NCI-H2107 treated with DMSO at 0.1 percent for 48 hours (cell line): Measurements from ENCODE around the gene RHOT2.

Experiments
- DNase-seq: peaks from one replicate; lab custom pipeline; 2025; ENCODE audit not compliant: unreplicated experiment; lab: John Stamatoyannopoulos, UW

RHOT2 gene

GRCh38 chr16:647173-647902 lies 20.6 kb upstream of the RHOT2 start:
- no peak for DNase-seq

GRCh38 chr16:648071-648780 lies 19.7 kb upstream of the RHOT2 start:
- DNase-seq: peak; percentile 13

- DNase-seq: peak; percentile 78
These were observed 18.9 kb upstream of the RHOT2 start, which contains the start of gene WDR90 for GRCh38 chr16:648781-649589. WDR90 (plus strand) TSS chr16:649365; CDS start chr16:649417, 52 bp downstream.

GRCh38 chr16:649631-650030 lies 18.3 kb upstream of the RHOT2 start:
- DNase-seq: no peak

GRCh38 chr16:651844-652243 lies 16.1 kb upstream of the RHOT2 start:
- DNase-seq: no peak

GRCh38 chr16:652454-653305 lies 15.3 kb upstream of the RHOT2 start:
- no peak for DNase-seq

DNA sequence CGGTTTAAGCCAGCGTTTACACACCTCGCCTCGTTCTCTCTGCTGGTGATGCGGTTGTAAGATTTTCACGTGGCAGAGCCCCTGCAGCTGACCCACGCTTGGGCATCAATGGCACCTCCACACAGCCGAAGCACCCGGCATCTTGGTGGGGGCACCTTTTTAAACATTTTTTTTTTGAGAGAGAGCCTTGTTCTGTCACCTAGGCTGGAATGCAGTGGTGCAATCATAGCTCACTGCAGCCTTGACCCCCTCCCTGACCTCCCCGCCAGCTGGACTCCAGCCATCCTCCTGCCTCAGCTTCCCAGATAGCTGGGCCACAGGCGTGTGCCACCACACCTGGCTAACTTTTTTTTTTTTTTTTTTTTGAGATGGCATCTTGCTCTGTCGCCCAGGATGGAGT lies 13.9 kb upstream of the RHOT2 start:
- DNase-seq: no peak

DNA sequence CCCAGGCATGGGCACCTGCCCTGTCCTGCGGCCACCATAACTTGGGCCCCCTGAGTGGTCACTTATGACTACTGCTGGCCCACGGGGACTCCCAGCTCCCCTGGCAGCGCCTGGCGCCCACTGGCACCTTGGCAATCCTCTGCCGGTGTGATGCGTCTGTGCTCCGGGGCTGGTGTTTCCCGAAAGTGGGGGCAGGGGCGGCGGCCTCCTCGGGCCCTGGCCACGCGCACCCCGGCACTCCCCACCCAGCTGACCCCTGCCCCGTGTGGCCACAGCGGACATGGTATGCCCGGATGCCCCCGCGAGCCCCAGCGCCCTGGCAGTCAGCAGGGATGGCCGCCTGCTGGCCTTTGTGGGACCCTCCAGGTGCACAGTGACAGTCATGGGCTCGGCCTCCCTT lies 10.4 kb upstream of the RHOT2 start:
- no peak for DNase-seq

DNA sequence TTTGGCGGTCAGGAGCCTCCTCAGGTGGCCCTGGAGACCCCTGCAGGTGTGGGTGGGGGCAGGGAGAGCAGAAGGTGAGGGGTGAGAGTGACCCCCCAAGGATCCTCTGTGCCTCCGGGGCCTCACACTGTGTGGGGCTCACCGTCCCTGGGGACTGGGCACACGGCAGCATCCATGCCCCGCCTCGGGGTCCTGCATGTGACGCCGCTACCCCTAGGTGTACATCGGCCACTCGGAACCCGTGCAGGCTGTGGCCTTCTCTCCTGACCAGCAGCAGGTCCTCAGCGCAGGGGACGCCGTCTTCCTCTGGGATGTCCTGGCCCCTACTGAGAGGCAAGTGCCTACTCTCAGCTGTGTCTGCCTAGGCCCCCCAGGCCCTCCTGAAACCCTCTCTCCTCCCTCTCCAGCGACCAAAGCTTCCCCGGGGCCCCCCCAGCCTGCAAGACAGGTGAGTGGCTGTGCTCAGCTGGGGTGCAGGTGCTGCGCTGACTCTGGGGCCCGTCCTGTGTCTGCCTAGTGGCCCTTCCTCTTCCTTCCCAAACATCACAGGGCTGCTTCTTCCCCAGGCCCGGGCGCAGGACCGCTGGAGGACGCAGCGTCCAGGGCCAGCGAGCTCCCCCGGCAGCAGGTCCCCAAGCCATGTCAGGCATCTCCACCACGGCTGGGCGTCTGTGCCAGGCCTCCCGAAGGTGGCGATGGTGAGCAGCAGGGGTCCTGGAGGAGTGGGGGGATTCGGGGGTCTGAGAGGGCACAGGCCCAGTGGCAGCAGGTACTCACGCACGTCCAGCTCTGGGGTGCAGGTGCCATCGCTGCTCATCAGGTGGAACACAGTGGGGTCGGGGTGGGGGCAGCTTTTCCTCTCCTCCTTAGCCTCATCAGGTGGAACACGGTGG lies 9.0 kb upstream of the RHOT2 start:
- no peak for DNase-seq

DNA sequence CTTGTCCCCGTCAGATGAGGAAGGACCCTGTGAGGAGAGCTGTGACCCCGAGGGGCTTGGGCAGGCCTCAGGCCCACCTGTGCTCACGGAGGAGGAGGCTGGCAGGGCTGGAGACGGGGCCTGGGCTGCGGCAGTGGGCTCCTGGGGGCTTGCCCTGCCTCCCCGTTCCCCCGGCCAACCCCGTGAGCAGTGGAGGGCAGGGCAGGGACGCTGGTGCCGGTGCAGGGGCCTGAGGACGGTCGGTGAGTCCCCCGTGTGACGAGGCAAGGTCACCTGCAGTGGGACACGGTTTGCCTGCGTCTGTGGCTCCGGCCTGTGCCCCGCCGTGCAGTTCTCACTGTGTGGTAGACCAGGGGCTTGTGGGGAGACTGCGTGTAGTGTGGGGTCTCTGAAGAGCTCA lies 8.3 kb upstream of the RHOT2 start:
- no peak for DNase-seq

- no peak for DNase-seq
These were observed 7.8 kb upstream of the RHOT2 start for GRCh38 chr16:660132-660458.

- DNase-seq: no peak
These were observed 7.3 kb upstream of the RHOT2 start for GRCh38 chr16:660459-661183.

DNA sequence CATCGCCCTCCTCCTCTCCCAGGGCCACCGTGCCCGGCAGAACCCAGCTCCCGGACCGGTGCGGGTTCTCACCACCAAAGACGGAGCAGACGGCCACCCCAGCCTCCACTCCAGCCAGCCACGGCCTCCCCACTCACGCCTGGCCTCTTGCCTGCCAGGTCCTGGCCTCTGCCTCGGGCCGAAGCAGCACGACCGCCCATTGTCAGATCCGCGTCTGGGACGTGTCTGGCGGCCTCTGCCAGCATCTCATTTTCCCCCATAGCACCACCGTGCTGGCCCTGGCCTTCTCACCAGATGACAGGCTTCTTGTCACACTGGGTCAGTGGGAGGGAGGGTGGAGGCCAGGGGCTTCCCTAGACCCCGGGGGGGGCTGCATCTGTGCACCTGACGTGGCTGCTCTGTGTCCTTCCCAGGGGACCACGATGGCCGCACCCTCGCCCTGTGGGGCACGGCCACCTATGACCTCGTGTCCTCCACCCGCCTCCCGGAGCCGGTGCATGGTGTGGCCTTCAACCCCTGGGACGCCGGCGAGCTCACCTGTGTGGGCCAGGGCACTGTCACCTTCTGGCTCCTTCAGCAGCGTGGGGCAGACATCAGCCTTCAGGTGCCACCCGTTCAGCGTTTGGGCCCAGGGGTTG lies 6.6 kb upstream of the RHOT2 start:
- no peak for DNase-seq

DNA sequence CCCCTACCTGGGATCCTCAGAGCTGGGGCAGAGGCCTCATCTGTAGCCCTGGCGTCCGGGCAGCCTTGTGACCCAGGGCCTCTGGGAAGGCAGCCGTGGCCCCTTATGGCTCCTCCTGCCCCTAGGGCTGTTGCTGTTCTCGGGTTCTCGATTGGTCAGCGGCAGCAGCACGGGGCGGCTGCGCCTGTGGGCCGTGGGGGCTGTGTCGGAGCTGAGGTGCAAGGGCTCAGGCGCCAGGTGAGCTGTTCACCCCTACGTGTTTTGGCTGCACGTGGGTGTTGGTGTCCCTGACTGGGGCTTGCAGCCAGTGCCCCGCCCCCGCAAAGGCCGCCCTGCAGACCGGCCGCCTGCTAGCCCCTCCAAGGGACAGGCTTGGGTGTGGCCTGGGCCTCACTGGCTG lies 5.8 kb upstream of the RHOT2 start:
- DNase-seq: no peak

DNA sequence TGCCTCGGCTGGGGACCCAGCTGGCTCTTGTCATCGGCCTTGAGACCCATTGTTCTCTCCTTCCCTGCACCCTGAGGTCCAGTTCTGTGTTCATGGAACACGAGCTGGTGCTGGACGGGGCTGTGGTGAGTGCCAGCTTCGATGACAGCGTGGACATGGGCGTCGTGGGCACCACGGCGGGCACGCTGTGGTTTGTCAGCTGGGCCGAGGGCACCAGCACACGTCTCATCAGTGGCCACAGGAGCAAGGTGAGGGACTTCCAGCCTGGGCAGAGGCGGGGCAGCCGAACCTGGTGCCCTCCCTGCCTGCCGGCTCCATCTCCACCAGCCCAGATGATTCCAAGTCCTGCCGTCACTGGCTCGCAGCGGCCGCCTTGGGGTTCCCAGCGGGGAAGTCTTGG lies 5.3 kb upstream of the RHOT2 start:
- DNase-seq: no peak

- no peak for DNase-seq
These were observed 1.4 kb upstream of the RHOT2 start for GRCh38 chr16:666572-666971.

- DNase-seq: no peak
These were observed 686 bp upstream of the RHOT2 start for GRCh38 chr16:667113-667779.

DNA sequence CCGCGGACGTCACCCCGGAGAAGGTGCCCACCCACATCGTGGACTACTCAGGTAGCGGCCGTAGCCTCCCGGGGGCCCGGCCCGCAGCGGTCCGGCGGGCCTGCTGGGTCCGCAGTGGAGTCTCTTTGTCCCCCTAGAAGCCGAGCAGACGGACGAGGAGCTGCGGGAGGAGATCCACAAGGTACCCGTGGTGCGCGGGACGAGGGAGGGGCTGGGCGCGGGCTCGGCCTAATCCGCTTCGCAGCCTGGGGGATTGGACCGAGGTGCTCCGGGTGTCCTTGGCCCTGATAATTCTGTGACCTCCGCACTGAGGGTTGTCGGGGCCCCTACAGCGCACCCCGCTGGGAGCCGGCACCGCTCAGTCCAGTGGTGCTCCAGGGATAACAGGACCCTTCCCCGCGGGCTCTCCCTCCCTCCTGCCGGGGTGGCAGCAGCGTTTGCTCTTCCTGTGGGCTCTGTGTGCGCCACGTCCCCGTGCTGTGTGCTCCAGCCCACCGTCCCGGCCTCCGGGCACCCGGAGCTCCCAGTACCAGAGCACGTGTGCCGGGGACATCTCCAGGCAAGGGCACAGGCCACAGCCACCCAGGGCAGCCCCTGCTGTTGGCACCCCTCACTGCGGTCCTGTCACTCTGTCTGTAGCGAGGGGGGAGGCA lies 713 bp downstream of the RHOT2 start:
- DNase-seq: no peak
